ENCODE data around the gene MEI4. TPM values are rescaled to one million over a fixed set of nuclear protein-coding genes. Genes with fewer than 3 reads are reported as not detected.
"Not testable (repeated sequence)": the region's sequence is repeated elsewhere in the genome, so short reads cannot be mapped to it uniquely, and the experiment has no call there.

The MEI4 gene
- polyA plus RNA-seq, 1 donor from 2014 or later: not detected

DNA sequence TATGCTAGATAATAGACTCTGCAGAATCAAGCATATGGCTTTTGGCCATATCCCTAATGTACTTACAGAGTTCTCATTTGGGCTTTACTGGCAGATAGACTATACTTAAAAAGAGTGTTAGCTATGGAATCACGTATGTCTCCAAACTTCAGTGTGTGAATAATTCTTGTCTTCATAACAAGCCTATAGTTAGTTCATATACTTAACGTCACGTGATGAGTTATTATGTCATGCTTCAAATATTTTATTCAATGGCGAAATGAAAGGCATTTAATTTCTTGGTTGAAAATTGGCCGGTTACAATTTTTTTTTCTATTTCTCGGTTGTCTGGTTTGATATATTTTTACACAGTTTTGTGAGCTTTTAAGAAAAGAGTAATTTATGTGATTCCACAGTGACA lies 62.7 kb downstream of the MEI4 start:
- Histone ChIP-seq H3K27ac (ENCODE audit: low read length) (no peak overlapping the region), H3K9me3 (ENCODE audit: low read length) (no peaks in the 10 kb centered on the region), H4K20me1 (ENCODE audit: insufficient read depth) (no peaks in the 10 kb centered on the region), H2AFZ (ENCODE audit: low read depth, low read length) (no peak overlapping the region), H3K9ac (ENCODE audit: low read length) (no peak overlapping the region), H3K36me3 (ENCODE audit: insufficient read depth, low read length) (no peaks in the 10 kb centered on the region), H3K9me2 (ENCODE audit: insufficient read depth, low read length) (no peaks in the 10 kb centered on the region), H3K27me3 (ENCODE audit: insufficient read depth, low read depth, low read length) (no peaks in the 10 kb centered on the region), H3K4me2 (ENCODE audit: low read length) (no peak overlapping the region), H3K4me3 (ENCODE audit: low read length) (no peak overlapping the region), H3F3A (ENCODE audit: insufficient read depth, low read length, poor library complexity, severe bottlenecking) (no peaks in the 10 kb centered on the region), H3K79me2 (replicated peaks; ENCODE audit: insufficient read depth, low read length) (no peaks in the 10 kb centered on the region)
- TF ChIP-seq TAF1 (IDR thresholded peaks at IDR 0.05; ENCODE audit: low read depth) (no peak), REST (IDR thresholded peaks at IDR 0.05; ENCODE audit: borderline replicate concordance) (no peak), MXI1 (conservative IDR thresholded peaks at IDR 0.05; ENCODE audit: poor library complexity, severe bottlenecking) (no peak), POLR2AphosphoS5 (IDR thresholded peaks at IDR 0.05) (no peak), EZH2 (IDR thresholded peaks at IDR 0.05; ENCODE audit: borderline replicate concordance, insufficient read depth, low read length, poor library complexity, severe bottlenecking) (no peak), RAD21 (conservative IDR thresholded peaks at IDR 0.05) (no peak), SMC3 (conservative IDR thresholded peaks at IDR 0.05; ENCODE audit: poor library complexity) (no peak), EP300 (conservative IDR thresholded peaks at IDR 0.05; ENCODE audit: poor library complexity, severe bottlenecking) (no peak)
- TF ChIP-seq, protein P1, sequence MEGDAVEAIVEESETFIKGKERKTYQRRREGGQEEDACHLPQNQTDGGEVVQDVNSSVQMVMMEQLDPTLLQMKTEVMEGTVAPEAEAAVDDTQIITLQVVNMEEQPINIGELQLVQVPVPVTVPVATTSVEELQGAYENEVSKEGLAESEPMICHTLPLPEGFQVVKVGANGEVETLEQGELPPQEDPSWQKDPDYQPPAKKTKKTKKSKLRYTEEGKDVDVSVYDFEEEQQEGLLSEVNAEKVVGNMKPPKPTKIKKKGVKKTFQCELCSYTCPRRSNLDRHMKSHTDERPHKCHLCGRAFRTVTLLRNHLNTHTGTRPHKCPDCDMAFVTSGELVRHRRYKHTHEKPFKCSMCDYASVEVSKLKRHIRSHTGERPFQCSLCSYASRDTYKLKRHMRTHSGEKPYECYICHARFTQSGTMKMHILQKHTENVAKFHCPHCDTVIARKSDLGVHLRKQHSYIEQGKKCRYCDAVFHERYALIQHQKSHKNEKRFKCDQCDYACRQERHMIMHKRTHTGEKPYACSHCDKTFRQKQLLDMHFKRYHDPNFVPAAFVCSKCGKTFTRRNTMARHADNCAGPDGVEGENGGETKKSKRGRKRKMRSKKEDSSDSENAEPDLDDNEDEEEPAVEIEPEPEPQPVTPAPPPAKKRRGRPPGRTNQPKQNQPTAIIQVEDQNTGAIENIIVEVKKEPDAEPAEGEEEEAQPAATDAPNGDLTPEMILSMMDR (IDR thresholded peaks at IDR 0.05; ENCODE audit: poor library complexity, severe bottlenecking): no peak

DNA sequence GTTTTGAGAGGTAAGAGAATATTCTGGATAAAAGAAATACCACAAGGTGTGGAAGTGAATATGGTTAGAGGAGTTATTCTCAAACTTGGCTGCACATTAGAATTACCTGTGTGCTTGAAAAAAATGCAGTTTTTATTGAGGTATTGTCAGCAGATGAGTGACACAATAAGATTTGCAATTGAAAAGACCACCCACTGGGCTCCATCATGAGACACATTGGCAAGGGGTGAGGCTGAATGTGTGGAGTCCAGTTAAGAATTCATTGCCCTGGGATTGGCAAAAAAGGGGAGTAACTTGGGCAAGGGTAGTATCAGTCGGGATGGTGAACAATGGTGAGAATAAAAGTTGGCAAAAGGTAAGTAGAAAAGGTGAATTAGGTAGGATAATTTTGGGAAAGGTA lies 63.5 kb downstream of the MEI4 start:
- H3K4me2 ChIP-seq (ENCODE audit: low read length): no peak overlapping the region
- TF ChIP-seq RAD21 (conservative IDR thresholded peaks at IDR 0.05) (no peak), REST (IDR thresholded peaks at IDR 0.05; ENCODE audit: borderline replicate concordance) (no peak), EZH2 (IDR thresholded peaks at IDR 0.05; ENCODE audit: borderline replicate concordance, insufficient read depth, low read length, poor library complexity, severe bottlenecking) (no peak), EP300 (conservative IDR thresholded peaks at IDR 0.05; ENCODE audit: poor library complexity, severe bottlenecking) (no peak), SMC3 (conservative IDR thresholded peaks at IDR 0.05; ENCODE audit: poor library complexity) (no peak), MXI1 (conservative IDR thresholded peaks at IDR 0.05; ENCODE audit: poor library complexity, severe bottlenecking) (no peak), TAF1 (IDR thresholded peaks at IDR 0.05; ENCODE audit: low read depth) (no peak), POLR2AphosphoS5 (IDR thresholded peaks at IDR 0.05) (no peak)
- TF ChIP-seq, protein P1 (IDR thresholded peaks at IDR 0.05; ENCODE audit: poor library complexity, severe bottlenecking): no peak
- no peaks in the 10 kb centered on the region for H3K9me3 ChIP-seq (ENCODE audit: low read length)

DNA sequence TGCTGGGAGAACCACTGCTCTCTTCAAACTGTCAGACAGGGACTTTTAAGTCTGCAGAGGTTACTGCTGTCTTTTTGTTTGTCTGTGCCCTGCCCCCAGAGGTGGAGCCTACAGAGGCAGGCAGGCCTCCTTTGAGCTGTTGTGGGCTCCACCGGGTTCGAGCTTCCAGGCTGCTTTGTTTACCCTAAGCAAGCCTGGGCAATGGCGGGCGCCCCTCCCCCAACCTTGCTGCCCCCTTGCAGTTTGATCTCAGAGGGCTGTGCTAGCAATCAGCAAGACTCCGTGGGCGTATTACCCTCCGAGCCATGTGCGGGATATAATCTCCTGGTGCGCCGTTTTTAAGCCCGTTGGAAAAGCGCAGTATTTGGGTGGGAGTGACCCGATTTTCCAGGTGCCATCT lies 83.2 kb downstream of the MEI4 start:
- H3K79me2 ChIP-seq (replicated peaks; ENCODE audit: insufficient read depth, low read length); H3K9me3 ChIP-seq (ENCODE audit: low read length); H3K4me3 ChIP-seq (ENCODE audit: low read length); H3K27me3 ChIP-seq (ENCODE audit: insufficient read depth, low read depth, low read length); H3F3A ChIP-seq (ENCODE audit: insufficient read depth, low read length, poor library complexity, severe bottlenecking); H4K20me1 ChIP-seq (ENCODE audit: insufficient read depth); H3K36me3 ChIP-seq (ENCODE audit: insufficient read depth, low read length); H2AFZ ChIP-seq (ENCODE audit: low read depth, low read length); H3K9ac ChIP-seq (ENCODE audit: low read length); H3K4me2 ChIP-seq (ENCODE audit: low read length); H3K27ac ChIP-seq (ENCODE audit: low read length); H3K9me2 ChIP-seq (ENCODE audit: insufficient read depth, low read length): not testable (repeated sequence)

More for the DNA sequence above, 63.5 kb downstream of the MEI4 start:
- Histone ChIP-seq H3K27ac (ENCODE audit: low read length) (no peak overlapping the region), H3K9me2 (ENCODE audit: insufficient read depth, low read length) (no peaks in the 10 kb centered on the region), H3K27me3 (ENCODE audit: insufficient read depth, low read depth, low read length) (no peaks in the 10 kb centered on the region), H4K20me1 (ENCODE audit: insufficient read depth) (no peaks in the 10 kb centered on the region), H3K4me3 (ENCODE audit: low read length) (no peak overlapping the region), H3K36me3 (ENCODE audit: insufficient read depth, low read length) (no peaks in the 10 kb centered on the region), H2AFZ (ENCODE audit: low read depth, low read length) (no peak overlapping the region), H3K79me2 (replicated peaks; ENCODE audit: insufficient read depth, low read length) (no peaks in the 10 kb centered on the region), H3K9ac (ENCODE audit: low read length) (no peak overlapping the region), H3F3A (ENCODE audit: insufficient read depth, low read length, poor library complexity, severe bottlenecking) (no peaks in the 10 kb centered on the region)
